Activated T-helper 2 cell treated with anti-CD3 and anti-CD28 coated beads, Interferon-gamma antibody, Interleukin-2, Interleukin-4, amounts not matched to agents 10 μg/mL and 5 μg/mL and 100 μg/mL, durations not matched to agents 14 hours and 24 hours and 36 hours (primary cell): ENCODE results near the gene TSPAN14. TPM values are rescaled to one million over a fixed set of nuclear protein-coding genes. Genes with fewer than 3 reads are reported as not detected.

Source experiments
- DNase-seq: peaks from one replicate; pipeline ENCODE4 v3.0.0; 2021; ENCODE audit warnings: low spot score
- H3K27ac Mint-ChIP-seq: one replicate; pipeline ENCODE4 v1.8.0; 2021; ENCODE audit warnings: mixed read lengths
- H3K27me3 Mint-ChIP-seq: one replicate; pipeline ENCODE4 v1.8.0; 2021; ENCODE audit warnings: low read depth, mixed read lengths
- H3K36me3 Mint-ChIP-seq: one replicate; pipeline ENCODE4 v1.8.0; 2021; ENCODE audit warnings: low read depth, mixed read lengths
- H3K4me1 Mint-ChIP-seq: one replicate; pipeline ENCODE4 v1.8.0; 2021; ENCODE audit warnings: low read depth, mixed read lengths
- H3K4me3 Mint-ChIP-seq: one replicate; pipeline ENCODE4 v1.8.0; 2021; ENCODE audit warnings: low read depth, mild to moderate bottlenecking, moderate library complexity, mixed read lengths
- H3K9me3 Mint-ChIP-seq: one replicate; pipeline ENCODE4 v1.8.0; 2021; ENCODE audit warnings: mixed read lengths
- intact Hi-C: fragments of 100-400 bp; cut with micrococcal nuclease; formaldehyde crosslinking; loops from one replicate; pipeline ENCODE4 v1.15.1; 2023
- total RNA-seq: library from RNA; stranded (reverse); gene quantifications from 2 replicates; pipeline ENCODE4 v1.2.3, GENCODE V29; 2022

TSPAN14 gene
- total RNA-seq, 1 donor from 2014 or later: 45.4 TPM

DNA sequence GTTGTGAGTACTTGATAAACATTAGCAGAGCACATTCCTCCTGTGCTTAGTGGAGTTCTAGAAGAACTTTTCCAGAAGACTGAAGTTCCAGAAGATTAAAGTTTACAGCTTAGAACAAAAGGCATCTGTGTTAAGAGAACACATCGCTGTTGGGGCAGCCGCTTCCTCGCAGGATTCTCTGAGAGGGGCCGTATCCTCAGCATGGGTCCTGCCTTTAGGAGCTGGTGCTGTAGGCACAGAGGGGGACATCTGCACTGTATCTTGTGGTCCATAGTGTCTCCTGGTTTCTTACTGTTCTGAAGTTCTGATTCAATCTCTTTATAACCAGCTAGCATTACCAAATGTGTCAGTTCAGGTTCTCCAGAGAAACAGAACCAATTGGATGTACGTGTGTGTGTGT lies 99.9 kb downstream of the TSPAN14 start:
- intact Hi-C loops: no loop called here
- Mint-ChIP-seq H3K9me3 (no peaks in the 10 kb centered on the region), H3K27me3 (peaks cover 12% of the 10 kb centered on the region), H3K4me1 (no peaks in the 10 kb centered on the region), H3K36me3 (no peaks in the 10 kb centered on the region), H3K4me3 (no peak overlapping the region), H3K27ac (no peak overlapping the region)
- no peak for DNase-seq

DNA sequence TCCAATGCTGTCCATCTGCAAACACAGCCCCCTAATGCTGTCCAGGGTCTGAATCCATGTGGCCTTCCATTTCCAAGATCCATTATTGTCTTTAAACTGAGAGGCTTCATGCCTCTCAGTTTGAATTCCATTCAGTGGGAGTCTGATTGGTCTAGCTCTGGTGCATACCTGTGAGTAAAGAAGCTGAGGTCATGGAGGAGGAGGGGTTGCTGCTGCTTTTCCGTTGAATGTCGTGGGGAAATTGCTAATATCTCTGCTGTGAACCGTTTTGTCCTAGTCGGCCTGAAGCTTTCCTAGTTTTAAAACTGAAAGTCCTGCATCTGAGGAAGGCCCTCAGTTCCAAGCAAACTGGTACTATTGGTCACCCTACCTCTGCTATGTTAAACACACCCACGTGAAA lies 101.3 kb downstream of the TSPAN14 start:
- Mint-ChIP-seq H3K9me3 (no peaks in the 10 kb centered on the region), H3K27me3 (peaks cover 12% of the 10 kb centered on the region), H3K4me1 (no peaks in the 10 kb centered on the region), H3K27ac (no peak overlapping the region), H3K4me3 (no peak overlapping the region), H3K36me3 (no peaks in the 10 kb centered on the region)
- intact Hi-C loops: no loop called here
- DNase-seq: no peak

GRCh38 chr10:80561950-80562349 lies 107.8 kb downstream of the TSPAN14 start:
- Mint-ChIP-seq H3K36me3 (no peaks in the 10 kb centered on the region), H3K27ac (no peak overlapping the region), H3K4me3 (no peak overlapping the region), H3K4me1 (no peaks in the 10 kb centered on the region), H3K9me3 (no peaks in the 10 kb centered on the region), H3K27me3 (peaks cover 15% of the 10 kb centered on the region)
- intact Hi-C loops: no loop called here
- DNase-seq: no peak

DNA sequence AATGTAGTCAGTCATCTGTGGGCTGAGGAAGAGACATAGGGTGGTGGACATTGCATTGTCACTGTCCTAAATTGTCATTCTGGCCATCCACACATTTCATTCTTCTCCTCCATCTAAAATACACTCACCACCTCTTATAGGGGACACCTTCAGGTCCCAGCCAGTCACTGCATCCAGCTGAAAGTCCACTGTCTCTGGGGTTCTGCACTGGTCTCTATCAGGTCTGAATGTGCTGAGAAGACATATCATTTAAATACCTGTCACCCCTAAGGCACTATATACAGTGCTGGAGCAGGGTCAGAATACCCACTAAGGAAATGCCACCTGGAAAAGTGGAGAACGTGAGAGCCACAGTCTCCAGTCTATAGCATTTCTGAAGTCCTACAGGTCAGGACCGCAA lies 113.2 kb downstream of the TSPAN14 start:
- Mint-ChIP-seq H3K9me3 (no peaks in the 10 kb centered on the region), H3K27ac (no peak overlapping the region), H3K36me3 (no peaks in the 10 kb centered on the region), H3K4me3 (no peak overlapping the region), H3K27me3 (peaks cover 6% of the 10 kb centered on the region), H3K4me1 (no peaks in the 10 kb centered on the region)
- intact Hi-C loops: no loop called here
- no peak for DNase-seq

DNA sequence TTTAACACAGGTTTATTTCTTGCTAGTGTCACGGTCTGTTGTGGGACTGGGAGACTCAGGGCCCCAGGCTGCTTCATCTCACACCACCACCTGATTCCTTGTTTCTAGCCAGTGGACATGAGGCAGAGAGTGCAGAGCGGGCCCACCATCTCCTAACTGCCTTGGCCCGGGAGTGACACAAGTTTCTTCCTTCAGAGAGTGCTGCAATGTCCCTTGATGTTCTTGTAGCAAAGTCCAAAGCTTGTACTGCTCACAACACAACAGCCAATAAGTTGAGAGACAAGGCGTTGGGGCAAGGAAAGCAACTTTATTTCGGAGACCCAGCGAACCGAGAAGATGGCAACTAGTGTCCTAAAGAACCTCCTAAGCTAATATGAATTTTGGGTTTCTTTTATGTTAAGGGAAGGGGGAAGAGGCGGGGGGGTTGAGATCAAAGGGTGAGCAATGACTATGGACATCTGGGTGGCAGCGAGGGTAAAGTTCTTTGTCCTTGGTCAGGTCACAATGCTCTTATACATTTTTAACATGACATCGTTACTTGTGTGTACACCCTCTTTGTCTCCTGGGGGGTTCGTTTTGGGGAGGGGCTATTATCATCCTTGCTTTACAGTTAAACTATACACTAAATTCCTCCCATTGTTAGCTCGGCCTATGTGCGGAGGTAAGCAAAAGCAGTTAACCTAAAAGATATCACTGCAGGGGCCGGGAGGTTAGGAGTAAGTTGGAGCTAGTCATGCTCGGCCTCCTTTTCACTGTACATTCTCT lies 115.2 kb downstream of the TSPAN14 start:
- Mint-ChIP-seq H3K9me3 (no peaks in the 10 kb centered on the region), H3K27me3 (peaks cover 3% of the 10 kb centered on the region), H3K36me3 (no peaks in the 10 kb centered on the region), H3K27ac (no peak overlapping the region), H3K4me3 (no peak overlapping the region), H3K4me1 (no peaks in the 10 kb centered on the region)
- intact Hi-C loops: no loop called here
- DNase-seq: no peak

DNA sequence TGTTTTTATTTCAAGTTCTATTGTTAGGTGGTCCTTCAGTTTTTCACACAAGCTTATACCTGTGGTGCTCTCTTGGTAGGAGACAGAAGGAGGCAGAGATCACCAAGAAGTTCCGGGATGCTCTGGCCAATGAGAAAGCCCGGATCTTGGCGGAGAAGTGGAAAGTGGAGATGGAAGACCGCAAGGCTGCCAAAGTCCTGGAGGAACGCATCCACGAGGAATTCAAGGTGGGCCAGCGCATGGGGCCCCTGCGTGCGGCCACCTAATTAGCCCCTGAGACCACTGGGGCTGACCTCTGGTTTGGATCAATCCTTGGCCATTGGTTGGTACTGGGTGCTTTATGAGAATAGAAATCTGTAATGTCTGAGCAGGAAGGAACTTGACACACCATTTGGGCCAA lies 117.2 kb downstream of the TSPAN14 start:
- Mint-ChIP-seq H3K27ac (no peak overlapping the region), H3K36me3 (no peaks in the 10 kb centered on the region), H3K4me3 (no peak overlapping the region), H3K9me3 (no peaks in the 10 kb centered on the region), H3K27me3 (no peaks in the 10 kb centered on the region), H3K4me1 (no peaks in the 10 kb centered on the region)
- intact Hi-C loops: no loop called here
- DNase-seq: no peak

DNA sequence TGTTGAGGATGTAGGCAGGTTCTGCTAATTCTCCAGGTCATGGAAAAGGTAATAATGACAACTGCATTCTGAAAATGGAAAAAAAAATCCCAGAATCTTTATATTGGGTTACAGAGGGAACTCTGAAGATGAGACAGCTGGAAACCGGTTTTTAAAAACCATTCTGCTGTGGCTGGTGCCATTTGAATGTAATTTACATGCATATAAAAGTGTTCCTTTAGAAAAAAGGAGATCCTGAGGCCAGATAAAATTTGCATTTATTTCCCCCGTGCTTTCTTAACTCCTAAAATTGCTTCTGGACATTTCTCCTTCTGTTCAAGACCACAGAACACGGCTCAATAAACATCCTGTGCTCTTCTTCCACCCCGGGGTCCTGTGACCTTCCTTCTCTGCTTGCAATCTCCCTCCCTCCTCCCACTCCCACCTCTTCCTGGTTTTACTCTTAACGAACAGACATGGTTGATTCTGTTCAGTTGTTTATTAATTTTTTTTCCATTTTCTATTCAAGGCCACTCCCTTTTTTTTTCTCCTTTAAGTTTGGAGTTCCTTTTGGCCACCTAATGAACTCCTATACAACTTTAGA lies 125.2 kb downstream of the TSPAN14 start:
- Mint-ChIP-seq H3K36me3 (no peaks in the 10 kb centered on the region), H3K27me3 (peaks cover 15% of the 10 kb centered on the region), H3K27ac (no peak overlapping the region), H3K4me1 (peaks cover 5% of the 10 kb centered on the region), H3K9me3 (no peaks in the 10 kb centered on the region), H3K4me3 (no peak overlapping the region)
- intact Hi-C loops: no loop called here
- DNase-seq: no peak

- DNase-seq: no peak
- Mint-ChIP-seq H3K9me3 (no peaks in the 10 kb centered on the region), H3K4me3 (no peak overlapping the region), H3K27ac (no peak overlapping the region), H3K36me3 (no peaks in the 10 kb centered on the region), H3K4me1 (peaks cover 5% of the 10 kb centered on the region), H3K27me3 (peaks cover 15% of the 10 kb centered on the region)
- intact Hi-C loops: no loop called here
Measured at GRCh38 chr10:80579849-80580637, 125.9 kb downstream of the TSPAN14 start.

DNA sequence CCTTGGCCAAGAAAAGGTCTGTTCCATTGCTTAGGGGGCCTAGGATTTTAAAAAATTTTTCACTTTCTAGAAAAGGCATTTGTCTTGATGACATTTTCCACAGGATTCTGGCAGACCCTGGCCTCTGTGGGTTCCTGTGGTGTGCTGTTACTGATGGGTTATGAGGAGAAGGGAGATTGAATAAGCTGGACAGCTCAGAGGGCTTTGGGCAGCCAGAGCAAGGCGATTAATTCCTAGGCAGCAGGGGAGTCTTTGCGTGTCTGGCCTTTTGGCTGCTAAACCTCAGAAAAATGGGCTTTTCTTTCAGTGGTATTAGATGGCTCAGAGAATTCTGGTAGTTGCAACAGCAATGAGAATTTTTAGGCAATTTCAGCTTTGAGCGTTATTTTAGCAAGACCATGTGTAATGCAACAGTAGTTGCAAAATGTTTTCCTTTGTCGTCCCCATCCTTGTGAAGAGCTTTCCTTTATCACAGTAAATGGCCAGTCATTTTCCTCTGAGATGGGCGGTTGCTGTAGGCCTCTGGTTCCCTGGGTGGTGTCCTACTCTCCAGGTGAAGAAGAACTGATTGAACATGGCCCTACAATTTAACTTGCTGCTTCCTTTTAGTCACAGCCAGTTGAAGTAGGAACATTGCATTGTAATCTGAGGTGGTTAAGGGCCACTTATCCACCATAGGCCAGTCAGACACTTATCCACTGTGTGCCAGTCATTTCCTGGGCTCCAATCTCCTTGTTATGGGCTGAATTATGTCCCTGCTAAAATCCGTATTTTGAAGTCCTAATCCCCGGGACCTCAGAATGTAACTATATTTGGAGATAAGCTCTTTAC lies 126.7 kb downstream of the TSPAN14 start:
- no peak overlapping the region for H3K27ac Mint-ChIP-seq
- intact Hi-C loops: no loop called here
- H3K4me1 Mint-ChIP-seq: peaks cover 5% of the 10 kb centered on the region
- H3K9me3 Mint-ChIP-seq: no peaks in the 10 kb centered on the region
- H3K27me3 Mint-ChIP-seq: peaks cover 15% of the 10 kb centered on the region
- H3K36me3 Mint-ChIP-seq: no peaks in the 10 kb centered on the region
- no peak overlapping the region for H3K4me3 Mint-ChIP-seq
- no peak for DNase-seq

- no peaks in the 10 kb centered on the region for H3K9me3 Mint-ChIP-seq
- no peak overlapping the region for H3K4me3 Mint-ChIP-seq
- peaks cover 5% of the 10 kb centered on the region for H3K4me1 Mint-ChIP-seq
- no peaks in the 10 kb centered on the region for H3K36me3 Mint-ChIP-seq
- no peak overlapping the region for H3K27ac Mint-ChIP-seq
- no peak for DNase-seq
- H3K27me3 Mint-ChIP-seq: peaks cover 15% of the 10 kb centered on the region
- intact Hi-C loops: no loop called here
Measured at GRCh38 chr10:80581469-80581835, 127.3 kb downstream of the TSPAN14 start.

- Mint-ChIP-seq H3K27me3 (peaks cover 15% of the 10 kb centered on the region), H3K36me3 (no peaks in the 10 kb centered on the region), H3K4me1 (peaks cover 5% of the 10 kb centered on the region), H3K4me3 (no peak overlapping the region), H3K9me3 (no peaks in the 10 kb centered on the region), H3K27ac (no peak overlapping the region)
- intact Hi-C loops: no loop called here
- no peak for DNase-seq
Measured at GRCh38 chr10:80582286-80582960, 128.3 kb downstream of the TSPAN14 start.
